ENCODE data around the gene CCND1.
"Not testable (repeated sequence)": the region's sequence is repeated elsewhere in the genome, so short reads cannot be mapped to it uniquely, and the experiment has no call there.

The CCND1 gene

DNA sequence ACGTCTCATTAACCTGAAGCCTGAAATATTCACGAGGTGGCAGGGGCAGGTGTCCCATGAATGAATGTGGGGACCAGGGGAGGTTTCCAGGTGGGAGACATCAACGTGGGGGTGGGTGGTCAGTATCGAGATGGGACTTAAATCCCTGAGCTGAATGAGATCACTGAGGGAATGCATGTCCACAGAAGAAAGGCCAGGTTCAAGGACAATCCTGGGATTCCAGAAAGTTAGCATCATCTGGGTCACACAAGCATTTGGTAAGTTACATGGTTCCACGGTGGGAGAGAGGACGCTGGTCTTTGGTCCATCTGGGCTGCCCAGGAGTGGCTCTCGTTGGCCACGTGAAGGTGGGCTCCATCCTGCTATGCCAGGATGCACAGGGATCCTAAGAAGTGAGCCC, 22.7 kb upstream of the CCND1 start:
- no peak for DNase-seq (ENCODE audit: low read depth)

DNA sequence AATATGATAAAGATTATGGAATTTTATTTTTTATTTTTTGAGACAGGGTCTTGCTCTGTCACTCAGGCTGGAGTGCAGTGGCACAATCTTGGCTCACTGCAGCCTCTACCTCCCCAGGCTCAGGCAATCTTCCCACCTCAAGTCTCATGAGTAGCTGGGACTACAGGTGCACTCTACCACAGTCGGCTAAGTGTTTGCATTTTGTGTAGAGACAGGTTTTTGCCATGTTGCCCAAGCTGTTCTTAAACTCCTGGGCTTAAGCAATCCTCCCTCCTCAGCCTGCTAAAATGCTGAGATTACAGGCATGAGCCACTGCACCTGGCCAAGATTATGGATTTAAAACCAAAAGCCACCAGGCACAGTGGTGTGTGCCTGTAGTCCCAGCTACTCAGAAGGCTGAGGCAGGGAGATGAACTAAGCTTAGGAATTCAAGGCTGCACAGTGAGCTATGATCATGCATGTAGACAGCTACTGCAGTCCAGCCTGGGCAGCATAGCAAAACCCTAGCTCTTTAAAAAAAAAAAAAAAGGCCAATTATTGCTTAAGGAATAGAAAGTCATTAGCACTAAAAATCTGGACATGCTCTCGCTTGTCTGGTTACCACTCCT, 20.2 kb upstream of the CCND1 start:
- DNase-seq (ENCODE audit: low read depth): no peak

DNA sequence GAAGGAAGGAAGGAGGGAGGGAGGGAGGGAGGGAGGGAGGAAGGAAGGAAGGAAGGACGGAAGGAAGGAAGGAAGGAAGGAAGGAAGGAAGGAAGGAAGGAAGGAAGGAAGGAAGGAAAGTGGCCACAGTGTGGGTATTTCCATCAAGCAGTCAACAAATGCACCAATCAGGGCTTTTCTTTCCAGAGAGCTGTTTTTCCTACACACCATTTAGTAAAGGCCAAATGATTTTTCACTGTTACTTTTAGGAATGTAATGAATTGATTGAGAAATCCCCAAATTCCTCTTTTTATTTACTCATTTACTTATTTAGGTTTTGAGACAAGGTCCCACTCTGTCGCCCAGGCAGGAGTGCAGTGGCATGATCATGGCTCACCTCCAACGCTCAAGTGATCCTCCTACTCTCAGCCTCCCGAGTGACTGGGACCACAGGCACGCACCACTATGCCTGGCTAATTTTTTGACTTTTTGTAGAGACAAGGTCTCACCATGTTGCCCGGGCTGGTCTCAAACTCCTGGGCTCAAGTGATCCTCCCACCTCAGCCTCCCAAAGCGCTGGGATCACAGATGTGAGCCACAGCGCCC, 18.8 kb upstream of the CCND1 start:
- DNase-seq (ENCODE audit: low read depth): not testable (repeated sequence)

DNA sequence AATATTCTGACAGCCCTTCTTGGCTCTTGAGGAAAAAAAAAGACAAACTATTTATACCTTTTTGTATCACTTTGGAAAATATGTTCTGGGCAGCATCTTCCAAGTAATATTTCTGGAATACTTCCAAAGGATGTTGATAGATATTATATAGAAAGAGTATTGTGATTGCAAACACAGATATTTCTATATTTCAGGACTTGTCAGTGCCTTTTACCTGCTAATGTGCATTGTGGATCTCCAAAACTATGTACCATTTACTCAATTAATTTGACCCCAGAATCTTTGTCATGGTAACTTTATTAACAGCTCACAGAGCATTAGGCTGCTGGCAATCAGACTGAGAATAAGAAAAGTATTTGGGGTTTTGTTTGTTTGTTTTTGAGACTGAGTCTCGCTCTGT, 16.7 kb upstream of the CCND1 start:
- DNase-seq (ENCODE audit: low read depth): no peak

DNA sequence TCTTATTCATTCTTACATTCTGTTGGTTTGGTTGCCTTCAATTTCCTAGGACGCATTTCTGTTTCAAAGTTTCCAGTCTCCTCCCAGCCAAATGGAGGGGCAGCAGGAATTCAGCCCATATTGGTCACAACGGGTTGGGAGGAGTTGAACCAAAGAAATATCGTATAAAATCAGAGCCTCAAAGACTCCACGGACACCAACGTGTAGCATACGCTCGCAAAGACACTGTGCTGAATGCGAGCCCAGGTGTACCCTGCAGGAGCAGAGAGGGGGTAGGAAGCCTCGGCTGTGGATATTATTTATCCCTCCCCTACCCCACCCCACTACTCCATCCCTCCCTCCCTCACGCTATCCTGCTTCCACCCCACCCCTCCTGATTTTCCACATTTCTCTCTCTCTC, 15.5 kb upstream of the CCND1 start:
- no peak for DNase-seq (ENCODE audit: low read depth)

- DNase-seq (ENCODE audit: low read depth): no peak
Measured at GRCh38 chr11:69627551-69627950, 13.4 kb upstream of the CCND1 start.

- DNase-seq (ENCODE audit: low read depth): no peak
Measured at GRCh38 chr11:69630017-69630416, 10.9 kb upstream of the CCND1 start.

DNA sequence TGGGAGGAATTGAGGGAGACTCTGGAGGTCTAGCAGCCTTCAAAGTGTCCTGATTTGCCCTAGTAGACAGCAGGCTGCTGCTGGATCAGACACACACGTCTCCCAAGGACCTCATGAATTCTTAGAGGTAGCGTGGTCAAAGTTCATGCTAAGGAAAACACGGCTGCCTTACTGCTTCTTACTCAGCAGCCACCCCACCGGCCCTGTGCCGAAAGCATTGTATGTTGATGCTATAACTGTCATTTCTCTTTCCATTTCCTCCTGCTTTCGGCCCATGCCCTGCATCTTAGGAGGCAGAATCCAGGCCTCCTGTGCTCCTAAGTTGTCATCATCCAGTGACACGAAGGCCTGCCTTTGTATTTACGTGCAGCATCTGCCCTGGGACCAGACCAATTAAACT, 10.5 kb upstream of the CCND1 start:
- no peak for DNase-seq (ENCODE audit: low read depth)

DNA sequence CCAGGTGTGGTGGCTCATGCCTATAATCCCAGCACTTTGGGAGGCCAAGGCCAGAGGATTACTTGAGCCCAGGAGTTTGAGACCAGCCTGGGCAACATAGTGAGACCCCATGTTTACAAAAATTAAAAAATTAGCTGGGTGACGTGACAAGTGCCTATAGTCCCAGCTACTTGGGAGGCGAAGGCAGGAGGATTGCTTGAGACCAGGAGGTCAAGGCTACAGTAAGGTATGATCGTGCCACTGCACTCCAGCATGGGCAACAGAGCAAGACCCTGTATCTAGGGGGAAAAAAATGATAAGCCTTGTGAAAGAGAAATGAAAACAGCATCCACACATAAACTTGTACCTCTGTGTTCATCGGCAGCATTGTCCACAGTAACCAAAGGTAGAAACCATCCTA, 8.1 kb upstream of the CCND1 start:
- no peak for DNase-seq (ENCODE audit: low read depth)

DNA sequence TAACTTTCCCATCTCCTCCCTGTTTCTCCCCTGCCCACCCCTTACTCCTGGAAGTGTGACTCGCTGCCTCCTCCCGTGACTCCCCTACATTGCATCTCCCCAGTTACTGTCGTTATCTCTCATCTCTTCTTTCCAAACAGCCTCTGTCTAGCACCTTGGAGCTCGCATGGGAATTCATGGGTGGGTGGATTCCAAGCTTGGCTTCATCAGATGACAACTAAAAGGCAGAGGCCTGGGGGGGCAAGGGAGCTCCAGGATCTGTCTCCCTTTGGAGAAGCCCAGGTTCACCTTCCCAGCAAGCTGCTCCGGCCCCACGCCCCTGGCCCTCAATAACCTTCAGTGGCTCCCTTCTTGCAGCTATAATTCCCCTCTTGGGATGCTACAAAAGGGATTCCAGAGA, 6.9 kb upstream of the CCND1 start:
- DNase-seq (ENCODE audit: low read depth): no peak

GRCh38 chr11:69634590-69634989, 6.4 kb upstream of the CCND1 start:
- no peak for DNase-seq (ENCODE audit: low read depth)

- no peak for DNase-seq (ENCODE audit: low read depth)
Measured at GRCh38 chr11:69635195-69635594, 5.8 kb upstream of the CCND1 start.

- DNase-seq (ENCODE audit: low read depth): no peak
Measured at GRCh38 chr11:69635804-69636511, 5.0 kb upstream of the CCND1 start.

DNA sequence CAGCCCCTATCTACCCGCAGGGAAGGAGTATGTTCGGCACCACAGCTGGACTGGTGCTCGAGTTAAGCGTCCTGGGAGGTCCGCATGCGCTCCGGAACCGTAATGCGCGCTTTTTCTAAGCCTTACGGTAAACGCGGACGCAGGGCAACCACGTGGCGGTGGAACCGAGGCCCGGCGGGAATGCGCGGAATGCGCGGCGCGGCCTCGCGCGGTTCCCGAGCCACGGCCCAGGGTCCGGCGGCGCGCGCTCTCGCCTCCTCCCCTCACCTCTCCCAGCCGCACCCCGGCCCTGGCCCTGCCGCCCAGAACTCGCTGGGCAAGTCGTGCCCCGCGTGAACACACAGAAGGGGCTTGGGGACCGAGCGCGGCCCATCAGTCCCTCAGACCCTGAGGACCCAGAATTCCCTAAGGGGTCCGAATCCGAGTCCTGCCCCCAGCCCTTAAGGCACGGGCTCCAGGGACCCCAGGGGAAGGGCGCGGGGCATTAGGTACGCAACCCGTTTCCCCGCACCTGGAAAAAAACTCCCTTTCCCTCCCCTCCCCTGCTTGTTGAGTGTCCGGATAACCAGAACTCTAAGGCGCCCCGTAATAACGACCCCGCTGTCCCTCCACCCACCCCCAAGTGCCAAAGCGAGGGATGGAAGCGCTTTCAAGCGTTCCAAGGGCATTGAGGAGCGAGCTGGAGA, 4.3 kb upstream of the CCND1 start:
- DNase-seq (ENCODE audit: low read depth): no peak

- DNase-seq (ENCODE audit: low read depth): no peak
Measured at GRCh38 chr11:69637198-69637940, 3.6 kb upstream of the CCND1 start.

DNA sequence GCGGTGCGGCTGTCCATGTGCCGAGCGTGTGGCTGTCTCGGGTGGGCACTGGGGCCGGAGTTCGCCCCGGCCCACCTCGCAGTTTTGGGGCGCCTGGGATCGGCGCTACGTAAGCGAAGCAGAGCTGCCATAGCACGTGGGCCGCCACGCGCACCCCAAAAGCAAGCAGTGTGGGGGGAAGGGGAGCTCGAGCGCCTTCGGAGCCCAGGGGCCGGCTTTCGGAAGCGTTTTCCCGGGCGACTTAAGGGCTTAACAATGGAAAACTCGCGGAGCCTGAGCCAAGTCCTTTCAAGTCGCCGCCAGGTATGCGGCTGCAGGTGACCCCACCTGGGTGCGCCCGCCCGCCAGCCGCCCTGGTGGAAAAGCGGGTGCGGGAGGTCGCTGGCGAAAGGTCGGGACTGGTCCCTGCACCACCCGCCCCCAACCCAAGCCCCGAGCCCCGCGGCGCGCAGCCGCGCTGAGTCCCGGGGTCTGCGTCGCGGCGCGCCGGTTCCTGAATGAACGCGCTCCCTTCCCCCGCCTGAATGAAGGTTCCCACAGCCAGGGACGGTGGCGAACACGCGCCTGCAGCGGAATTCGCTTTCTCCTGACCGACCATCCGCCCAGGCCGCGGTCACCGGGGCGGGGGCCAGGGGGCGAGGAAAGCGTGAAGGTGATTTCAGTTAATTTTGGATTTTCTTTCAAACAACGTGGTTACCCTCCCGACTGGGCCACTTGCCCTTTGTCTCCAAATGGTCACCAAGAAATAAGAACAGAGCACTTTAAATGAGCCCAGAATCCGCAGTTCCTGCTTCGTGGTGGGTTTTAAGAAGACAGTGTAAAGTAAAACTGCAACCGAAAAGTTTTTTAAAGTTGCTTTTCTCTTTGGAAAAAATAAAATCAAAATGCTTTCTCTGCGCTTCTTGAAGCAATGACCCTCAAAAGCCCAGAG, 2.8 kb upstream of the CCND1 start:
- DNase-seq (ENCODE audit: low read depth): no peak

DNA sequence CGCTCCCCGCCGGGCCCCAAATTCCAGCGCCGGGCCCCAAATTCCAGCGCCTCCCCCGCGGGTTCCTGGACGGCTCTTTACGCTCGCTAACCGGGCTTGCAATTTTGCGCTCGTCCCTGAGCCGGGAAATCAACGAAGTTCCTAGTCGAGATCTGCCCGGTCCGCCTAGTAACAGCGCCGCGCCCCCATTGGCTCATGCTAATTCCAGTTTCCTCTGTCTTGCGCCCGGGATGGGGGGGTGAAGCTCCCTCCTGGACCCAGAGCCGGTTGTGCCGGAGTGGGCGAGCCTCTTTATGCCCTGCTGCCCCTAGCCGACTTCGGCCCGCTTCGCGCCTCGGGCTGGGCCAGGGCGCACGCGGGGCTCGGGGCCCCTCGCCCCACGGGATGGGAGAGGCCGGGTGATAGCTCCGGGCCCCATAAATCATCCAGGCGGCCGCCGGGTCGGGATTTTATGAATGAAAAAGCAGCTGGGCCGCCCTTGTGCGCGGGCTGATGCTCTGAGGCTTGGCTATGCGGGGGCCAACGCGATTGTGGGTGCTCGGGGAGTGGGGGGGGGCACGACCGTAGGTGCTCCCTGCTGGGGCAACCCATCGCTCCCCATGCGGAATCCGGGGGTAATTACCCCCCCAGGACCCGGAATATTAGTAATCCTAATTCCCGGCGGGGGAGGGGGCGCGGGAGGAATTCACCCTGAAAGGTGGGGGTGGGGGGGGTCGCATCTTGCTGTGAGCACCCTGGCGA, 1.8 kb upstream of the CCND1 start:
- no peak for DNase-seq (ENCODE audit: low read depth)

DNA sequence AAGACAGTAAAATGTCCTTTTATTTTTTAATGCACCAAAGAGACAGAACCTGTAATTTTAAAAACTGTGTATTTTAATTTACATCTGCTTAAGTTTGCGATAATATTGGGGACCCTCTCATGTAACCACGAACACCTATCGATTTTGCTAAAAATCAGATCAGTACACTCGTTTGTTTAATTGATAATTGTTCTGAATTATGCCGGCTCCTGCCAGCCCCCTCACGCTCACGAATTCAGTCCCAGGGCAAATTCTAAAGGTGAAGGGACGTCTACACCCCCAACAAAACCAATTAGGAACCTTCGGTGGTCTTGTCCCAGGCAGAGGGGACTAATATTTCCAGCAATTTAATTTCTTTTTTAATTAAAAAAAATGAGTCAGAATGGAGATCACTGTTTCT, 1.1 kb upstream of the CCND1 start:
- DNase-seq (ENCODE audit: low read depth): no peak

DNA sequence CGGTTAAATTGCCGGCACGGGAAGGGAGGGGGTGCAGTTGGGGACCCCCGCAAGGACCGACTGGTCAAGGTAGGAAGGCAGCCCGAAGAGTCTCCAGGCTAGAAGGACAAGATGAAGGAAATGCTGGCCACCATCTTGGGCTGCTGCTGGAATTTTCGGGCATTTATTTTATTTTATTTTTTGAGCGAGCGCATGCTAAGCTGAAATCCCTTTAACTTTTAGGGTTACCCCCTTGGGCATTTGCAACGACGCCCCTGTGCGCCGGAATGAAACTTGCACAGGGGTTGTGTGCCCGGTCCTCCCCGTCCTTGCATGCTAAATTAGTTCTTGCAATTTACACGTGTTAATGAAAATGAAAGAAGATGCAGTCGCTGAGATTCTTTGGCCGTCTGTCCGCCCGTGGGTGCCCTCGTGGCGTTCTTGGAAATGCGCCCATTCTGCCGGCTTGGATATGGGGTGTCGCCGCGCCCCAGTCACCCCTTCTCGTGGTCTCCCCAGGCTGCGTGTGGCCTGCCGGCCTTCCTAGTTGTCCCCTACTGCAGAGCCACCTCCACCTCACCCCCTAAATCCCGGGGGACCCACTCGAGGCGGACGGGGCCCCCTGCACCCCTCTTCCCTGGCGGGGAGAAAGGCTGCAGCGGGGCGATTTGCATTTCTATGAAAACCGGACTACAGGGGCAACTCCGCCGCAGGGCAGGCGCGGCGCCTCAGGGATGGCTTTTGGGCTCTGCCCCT, 529 bp upstream of the CCND1 start:
- no peak for DNase-seq (ENCODE audit: low read depth)

Measured in stimulated activated CD8-positive, alpha-beta memory T cell treated with anti-CD3 and anti-CD28 coated beads, Interleukin-15, amount 100 ng/mL, for 1 hour (primary cell).